ENCODE data around the gene BICD1. TPM values are rescaled to one million over a fixed set of nuclear protein-coding genes. Genes with fewer than 3 reads are reported as not detected.
A peak's percentile ranks its signal among the peaks of the same experiment; 100 is the strongest.

BICD1 gene
- total RNA-seq, 1 donor from 2014 or later = 13.1 TPM

- H3K4me3 ChIP-seq (ENCODE audit: low read depth, low read length) = no peak overlapping the region
- TF ChIP-seq CTCF (IDR thresholded peaks at IDR 0.05; ENCODE audit: insufficient read depth, low read length, poor library complexity, severe bottlenecking) = peak; percentile 16
- DNase-seq (ENCODE audit: low read depth) = no peak
- no peaks in the 10 kb centered on the region for H3K27me3 ChIP-seq (ENCODE audit: control insufficient read depth, insufficient read depth, low read length)
- H3K36me3 ChIP-seq (ENCODE audit: control insufficient read depth, insufficient read depth, low read length) = no peaks in the 10 kb centered on the region
Observed at GRCh38 chr12:32261638-32262037, 155.0 kb downstream of the BICD1 start.

GRCh38 chr12:32264961-32265360 is 158.3 kb downstream of the BICD1 start:
- Histone ChIP-seq H3K27me3 (ENCODE audit: control insufficient read depth, insufficient read depth, low read length) (no peaks in the 10 kb centered on the region), H3K36me3 (ENCODE audit: control insufficient read depth, insufficient read depth, low read length) (no peaks in the 10 kb centered on the region), H3K4me3 (ENCODE audit: low read depth, low read length) (no peak overlapping the region)
- no peak for TF ChIP-seq CTCF (IDR thresholded peaks at IDR 0.05; ENCODE audit: insufficient read depth, low read length, poor library complexity, severe bottlenecking)
- DNase-seq (ENCODE audit: low read depth) = no peak

GRCh38 chr12:32265456-32265855 is 158.8 kb downstream of the BICD1 start:
- DNase-seq (ENCODE audit: low read depth) = no peak
- TF ChIP-seq CTCF (IDR thresholded peaks at IDR 0.05; ENCODE audit: insufficient read depth, low read length, poor library complexity, severe bottlenecking) = no peak
- no peaks in the 10 kb centered on the region for H3K27me3 ChIP-seq (ENCODE audit: control insufficient read depth, insufficient read depth, low read length)
- no peak overlapping the region for H3K4me3 ChIP-seq (ENCODE audit: low read depth, low read length)
- no peaks in the 10 kb centered on the region for H3K36me3 ChIP-seq (ENCODE audit: control insufficient read depth, insufficient read depth, low read length)

- no peak for DNase-seq (ENCODE audit: low read depth)
- H3K4me3 ChIP-seq (ENCODE audit: low read depth, low read length) = no peak overlapping the region
- H3K36me3 ChIP-seq (ENCODE audit: control insufficient read depth, insufficient read depth, low read length) = no peaks in the 10 kb centered on the region
- no peaks in the 10 kb centered on the region for H3K27me3 ChIP-seq (ENCODE audit: control insufficient read depth, insufficient read depth, low read length)
- TF ChIP-seq CTCF (IDR thresholded peaks at IDR 0.05; ENCODE audit: insufficient read depth, low read length, poor library complexity, severe bottlenecking) = no peak
Observed at GRCh38 chr12:32265951-32266350, 159.3 kb downstream of the BICD1 start.

- H3K27me3 ChIP-seq (ENCODE audit: control insufficient read depth, insufficient read depth, low read length) = no peaks in the 10 kb centered on the region
- no peak overlapping the region for H3K4me3 ChIP-seq (ENCODE audit: low read depth, low read length)
- no peak for TF ChIP-seq CTCF (IDR thresholded peaks at IDR 0.05; ENCODE audit: insufficient read depth, low read length, poor library complexity, severe bottlenecking)
- DNase-seq (ENCODE audit: low read depth) = no peak
- H3K36me3 ChIP-seq (ENCODE audit: control insufficient read depth, insufficient read depth, low read length) = no peaks in the 10 kb centered on the region
Observed at GRCh38 chr12:32266756-32267155, 160.1 kb downstream of the BICD1 start.
